Measurements from ENCODE around the gene MICAL1.

Gene MICAL1

DNA sequence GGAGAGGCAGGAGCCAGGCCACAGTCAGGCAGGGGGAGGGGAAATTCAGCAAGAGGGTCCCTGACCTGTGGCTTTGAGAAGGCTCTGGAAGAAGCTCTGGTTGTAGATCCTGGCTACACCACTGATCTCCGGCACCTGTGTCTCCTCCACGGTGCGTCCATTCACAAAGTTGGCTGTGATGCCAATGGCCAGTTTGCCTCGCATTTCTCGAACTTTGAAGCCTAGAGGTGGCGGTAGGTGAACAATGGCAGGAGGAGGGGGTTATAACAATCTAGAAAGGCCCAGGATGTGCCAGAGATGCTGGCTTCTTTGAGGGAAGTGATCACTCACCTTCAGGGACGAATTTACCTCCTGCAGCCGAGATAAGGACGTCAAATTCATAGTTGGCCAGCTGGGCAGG lies 3.4 kb downstream of the MICAL1 start:
- DNase-seq = no peak

GRCh38 chr6:109451376-109451775 lies 4.2 kb downstream of the MICAL1 start:
- no peak for DNase-seq

- no peak for DNase-seq
Measured at GRCh38 chr6:109450801-109451200, 4.8 kb downstream of the MICAL1 start.

DNA sequence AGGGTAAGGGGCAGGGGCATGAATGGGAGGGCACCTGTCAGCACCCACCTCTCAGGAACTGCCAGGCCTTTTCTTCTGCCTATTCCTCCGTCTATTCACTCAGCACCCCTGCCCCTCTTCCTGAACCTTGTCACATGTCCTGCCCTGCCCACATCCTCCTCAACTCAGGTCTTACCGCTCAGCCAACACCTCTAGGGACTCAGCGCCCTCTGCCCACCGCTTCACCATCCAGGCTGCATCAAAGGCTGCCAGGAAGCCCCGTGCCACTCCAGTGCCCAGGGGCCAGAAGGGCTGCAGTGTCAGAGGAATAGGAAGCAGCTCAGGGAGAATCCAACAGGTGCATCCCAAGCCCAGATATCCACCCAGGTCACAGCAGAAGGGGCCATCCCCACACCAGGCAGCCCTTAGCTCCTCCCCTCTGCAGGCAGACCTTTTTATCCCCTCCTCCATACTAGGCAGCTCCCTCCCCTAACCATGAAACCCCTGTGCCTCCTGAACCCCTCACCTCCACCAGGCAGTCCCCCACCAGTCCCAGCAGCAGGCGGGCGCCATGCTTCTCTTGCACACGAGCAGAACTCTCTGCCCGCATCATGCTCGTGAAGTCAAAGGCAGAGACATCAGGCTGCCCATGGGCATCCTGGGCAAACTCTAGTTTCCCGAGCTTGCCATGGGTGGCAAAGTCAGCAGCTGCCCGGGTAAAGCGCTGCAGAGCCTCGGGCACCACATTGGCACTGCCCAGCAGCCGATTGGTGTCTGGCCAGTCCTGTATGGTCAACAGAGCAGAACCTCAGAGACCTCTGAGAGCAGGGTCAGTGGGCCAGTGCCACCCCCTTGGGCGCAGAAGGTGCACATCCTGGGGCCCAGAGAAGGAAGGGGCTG lies 5.5 kb downstream of the MICAL1 start:
- no peak for DNase-seq

DNA sequence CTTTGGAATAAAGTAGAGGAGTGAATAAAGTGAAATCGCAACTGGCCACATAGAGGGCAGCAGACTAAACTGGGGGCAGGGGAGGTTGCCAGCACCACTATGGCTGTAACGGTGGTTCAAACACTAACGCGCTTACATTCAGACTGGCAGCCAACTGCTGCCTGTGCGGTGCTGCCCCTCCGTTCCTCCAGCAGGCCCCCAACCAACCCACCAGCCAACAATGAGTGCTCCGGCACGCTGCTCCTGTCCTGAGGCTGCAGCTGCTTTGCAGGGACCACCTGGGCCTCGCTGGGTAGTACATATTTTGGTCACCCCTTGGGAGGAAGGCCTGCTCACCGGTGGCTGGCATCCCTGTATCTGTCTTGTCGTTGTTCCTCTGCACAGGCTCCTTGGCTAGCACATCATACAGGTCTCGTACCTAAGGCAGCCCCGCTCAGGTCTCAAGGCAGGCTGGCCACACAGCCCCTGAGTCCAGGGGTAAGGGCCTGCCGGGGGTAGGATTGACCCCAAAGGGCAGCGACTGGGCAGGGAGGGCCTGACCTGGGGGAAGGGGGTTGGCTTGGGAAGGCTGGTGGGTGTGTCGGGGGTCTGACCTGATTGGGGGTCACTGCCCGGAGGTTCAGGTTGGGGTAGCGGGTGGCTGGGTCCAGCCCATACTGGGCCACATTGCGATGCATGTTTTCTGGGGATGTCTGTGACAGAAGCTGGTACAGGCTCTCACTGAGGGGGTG lies 6.3 kb downstream of the MICAL1 start:
- DNase-seq = no peak

GRCh38 chr6:109448615-109449014 lies 7.0 kb downstream of the MICAL1 start:
- DNase-seq = no peak

GRCh38 chr6:109447878-109448555 lies 7.6 kb downstream of the MICAL1 start:
- no peak for DNase-seq

DNA sequence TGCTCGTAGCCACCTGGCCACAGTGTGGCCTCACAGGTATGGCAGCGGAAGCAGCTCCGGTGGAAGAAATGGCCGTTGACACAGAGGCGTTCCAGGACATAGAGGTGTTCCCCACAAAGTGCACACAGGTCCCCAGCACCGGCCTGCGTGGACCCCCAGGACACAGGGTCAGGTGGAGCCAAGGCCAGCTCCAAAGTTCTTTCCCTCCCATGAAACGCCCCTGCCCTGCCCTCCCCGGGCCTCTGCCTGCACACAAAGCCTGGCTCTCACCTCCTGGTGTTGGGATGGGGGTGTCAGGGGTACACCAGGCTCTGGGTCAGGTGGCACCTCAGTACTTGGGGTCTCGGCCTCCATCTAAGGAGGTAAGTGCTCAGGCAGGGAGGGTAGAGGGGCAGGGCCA lies 8.5 kb downstream of the MICAL1 start:
- DNase-seq = no peak

DNA sequence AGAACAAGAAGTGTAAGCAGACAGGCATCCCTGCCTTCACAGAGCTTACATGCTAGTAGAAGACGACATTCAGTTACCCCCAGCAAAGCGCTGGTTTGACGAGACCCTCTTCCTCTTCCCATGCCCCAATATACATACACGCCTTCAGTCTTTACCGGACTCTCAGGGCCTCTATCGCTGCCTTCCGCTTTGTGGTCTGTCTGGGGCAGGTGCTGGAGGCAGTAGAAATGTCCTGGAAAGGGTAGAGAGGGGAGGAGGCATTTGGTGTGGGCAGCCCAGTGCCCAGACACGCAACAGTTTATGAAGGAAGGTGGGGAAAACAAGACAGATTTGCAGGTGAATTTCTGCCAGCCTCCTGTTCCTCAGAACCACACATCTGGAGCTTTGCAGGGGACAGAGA lies 9.0 kb downstream of the MICAL1 start:
- DNase-seq = no peak

GRCh38 chr6:109446072-109446471 lies 9.5 kb downstream of the MICAL1 start:
- no peak for DNase-seq

DNA sequence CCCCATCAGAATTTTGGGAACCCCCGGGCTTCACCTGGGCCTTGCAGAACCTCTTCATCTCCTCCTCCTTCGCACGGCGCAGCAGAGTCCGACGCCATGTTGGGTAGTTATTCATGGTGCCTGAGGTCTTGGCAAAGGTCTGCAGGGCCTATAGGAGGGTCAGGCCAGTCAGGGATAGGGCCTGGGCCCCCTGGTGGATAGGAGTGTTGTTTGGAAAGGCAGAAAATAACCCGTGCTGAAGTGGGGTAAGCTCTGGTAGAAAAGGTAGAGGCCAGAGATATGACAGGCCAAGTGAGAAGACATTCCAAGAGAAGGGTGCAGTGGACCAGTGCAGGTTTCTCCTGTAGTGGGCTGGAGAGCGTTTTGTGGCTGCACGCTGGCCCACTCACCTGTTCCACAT lies 10.2 kb downstream of the MICAL1 start:
- DNase-seq = no peak

GRCh38 chr6:109443425-109443950 lies 12.1 kb downstream of the MICAL1 start:
- no peak for DNase-seq

DNA sequence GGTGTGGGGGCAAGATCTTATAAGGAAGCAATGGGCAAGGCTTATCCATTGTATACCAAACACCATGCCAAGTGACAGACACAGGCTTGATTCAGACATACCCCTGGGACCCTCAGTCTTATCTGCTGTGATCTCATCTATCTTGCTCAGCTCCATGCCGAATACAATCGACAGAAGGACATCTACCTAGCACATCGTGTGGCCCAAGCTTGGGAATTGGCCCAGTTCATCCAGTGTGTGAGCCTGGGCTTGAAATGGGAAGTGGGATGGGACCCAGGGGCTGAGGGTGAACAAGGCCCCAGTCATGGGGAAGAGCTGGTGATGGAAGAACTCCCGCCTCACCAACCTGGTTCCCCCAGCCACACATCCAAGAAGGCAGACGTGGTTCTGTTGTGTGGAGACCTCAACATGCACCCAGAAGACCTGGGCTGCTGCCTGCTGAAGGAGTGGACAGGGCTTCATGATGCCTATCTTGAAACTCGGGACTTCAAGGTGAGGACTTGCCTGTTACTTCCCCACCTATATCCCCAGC lies 13.1 kb downstream of the MICAL1 start:
- no peak for DNase-seq

DNA sequence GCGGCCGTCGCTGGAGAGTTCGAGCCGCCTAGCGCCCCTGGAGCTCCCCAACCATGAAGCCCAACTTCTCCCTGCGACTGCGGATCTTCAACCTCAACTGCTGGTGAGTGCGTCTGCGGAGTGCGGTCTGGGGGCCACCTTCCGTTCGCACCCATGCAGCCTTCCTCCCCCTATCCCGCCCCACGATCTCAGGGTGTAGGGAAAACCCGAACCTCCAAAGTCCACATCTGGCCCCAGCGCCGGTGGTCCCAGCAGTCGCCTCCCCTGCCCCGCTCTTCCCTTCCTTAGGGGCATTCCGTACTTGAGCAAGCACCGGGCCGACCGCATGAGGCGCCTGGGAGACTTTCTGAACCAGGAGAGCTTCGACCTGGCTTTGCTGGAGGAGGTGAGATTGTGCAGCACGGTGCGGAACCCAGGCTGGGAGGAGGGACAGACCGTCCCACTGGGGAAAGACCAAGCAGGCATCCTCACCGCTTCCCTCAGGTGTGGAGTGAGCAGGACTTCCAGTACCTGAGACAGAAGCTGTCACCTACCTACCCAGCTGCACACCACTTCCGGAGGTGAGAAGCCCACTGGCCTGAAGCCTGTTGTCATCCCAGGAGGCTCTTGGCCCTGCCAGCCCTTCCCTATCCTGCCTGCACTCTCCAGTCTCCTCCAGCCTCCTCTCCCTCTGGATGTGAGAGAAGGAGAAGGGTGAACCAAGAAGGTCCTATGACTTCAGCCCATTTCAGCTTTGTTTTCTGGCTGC lies 14.3 kb downstream of the MICAL1 start:
- DNase-seq = no peak

DNA sequence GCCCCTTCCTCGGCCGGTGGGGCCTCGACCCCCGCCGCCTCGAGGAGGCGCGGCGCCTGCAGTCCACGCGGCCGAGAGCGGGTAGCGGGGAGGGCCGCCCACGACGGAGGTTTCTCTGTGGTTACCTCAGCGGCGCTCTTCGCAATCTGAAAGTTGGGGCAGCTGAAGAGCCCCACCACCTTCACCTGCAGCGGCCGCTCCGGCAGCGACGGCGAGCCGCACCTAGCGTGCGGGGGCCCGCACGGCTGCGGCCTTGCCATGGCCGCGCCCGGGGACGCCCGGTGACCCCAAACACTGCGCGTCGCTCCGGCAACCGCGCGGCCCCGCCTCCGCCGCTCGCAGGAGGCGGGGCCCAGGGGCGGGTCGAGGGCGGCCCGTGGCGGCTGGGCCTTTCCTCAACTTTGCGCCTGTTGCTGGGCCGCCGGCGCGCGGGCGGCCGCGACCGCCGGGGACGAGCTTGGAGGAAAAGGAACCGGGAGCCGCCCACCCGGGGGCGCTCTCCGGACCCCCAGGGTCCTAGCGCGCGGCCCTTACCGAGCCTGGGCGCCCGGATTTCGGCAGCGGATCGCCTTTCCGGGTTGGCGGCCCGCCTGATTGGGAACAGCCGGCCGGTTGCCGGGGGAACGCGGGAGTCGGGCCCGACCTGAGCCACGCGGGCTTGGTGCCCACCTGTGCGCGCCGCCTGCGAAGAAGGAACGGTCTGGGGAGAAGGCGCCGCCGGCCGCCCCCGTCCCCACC lies 15.1 kb downstream of the MICAL1 start, which contains the start of the genes PPIL6 and SMPD2:
TSS of gene PPIL6 (minus strand) at position 298 of the 738 bp plus-strand sequence. CDS start at position 260, 38 bp downstream.
TSS of gene SMPD2 (plus strand) at position 394 of the 738 bp plus-strand sequence. CDS start 398 bp downstream, outside the sequence.
- DNase-seq = peak; percentile 52

- DNase-seq = no peak
Measured at GRCh38 chr6:109436041-109436440, 19.5 kb downstream of the MICAL1 start.

DNA sequence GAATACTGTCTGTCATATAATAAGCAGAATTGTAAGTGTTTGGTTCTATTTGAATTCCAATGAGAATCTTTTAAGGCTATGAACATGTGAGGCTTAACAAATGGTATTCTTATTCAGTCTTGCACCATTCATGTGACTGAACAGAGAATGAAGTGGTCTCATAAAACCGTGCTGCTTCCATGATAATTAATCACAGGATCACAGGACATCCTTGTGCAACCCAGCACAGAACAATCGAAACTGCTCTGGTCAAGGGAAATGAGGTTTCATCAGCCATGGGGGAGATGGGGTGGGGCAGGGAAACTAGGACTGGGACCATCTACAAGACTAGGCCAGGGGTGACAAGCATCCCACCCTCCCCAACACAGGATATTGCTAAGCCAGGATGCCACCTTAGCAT lies 21.1 kb downstream of the MICAL1 start:
- no peak for DNase-seq

DNA sequence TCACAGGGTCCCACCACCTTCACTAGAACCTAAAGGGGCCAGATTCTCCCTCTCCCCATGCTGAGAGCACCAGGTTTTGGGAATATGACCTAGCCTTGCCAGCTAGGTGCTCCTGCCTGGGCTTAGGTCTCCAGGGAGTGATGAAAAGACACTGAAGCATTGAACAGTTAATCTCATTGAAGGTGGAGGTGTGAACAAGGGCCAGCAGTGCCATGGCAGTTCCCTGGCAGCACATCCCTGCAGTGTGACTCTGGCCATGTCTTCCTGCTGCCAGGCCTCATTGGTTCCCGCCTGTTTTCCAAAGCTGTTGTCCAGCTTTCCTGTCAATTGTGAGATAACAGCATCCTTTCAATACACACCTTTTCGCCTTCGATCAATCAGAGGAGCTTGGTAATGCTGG lies 26.1 kb downstream of the MICAL1 start:
- DNase-seq = no peak

- no peak for DNase-seq
Measured at GRCh38 chr6:109428889-109429477, 26.6 kb downstream of the MICAL1 start.

- no peak for DNase-seq
Measured at GRCh38 chr6:109424946-109425345, 30.6 kb downstream of the MICAL1 start.

DNA sequence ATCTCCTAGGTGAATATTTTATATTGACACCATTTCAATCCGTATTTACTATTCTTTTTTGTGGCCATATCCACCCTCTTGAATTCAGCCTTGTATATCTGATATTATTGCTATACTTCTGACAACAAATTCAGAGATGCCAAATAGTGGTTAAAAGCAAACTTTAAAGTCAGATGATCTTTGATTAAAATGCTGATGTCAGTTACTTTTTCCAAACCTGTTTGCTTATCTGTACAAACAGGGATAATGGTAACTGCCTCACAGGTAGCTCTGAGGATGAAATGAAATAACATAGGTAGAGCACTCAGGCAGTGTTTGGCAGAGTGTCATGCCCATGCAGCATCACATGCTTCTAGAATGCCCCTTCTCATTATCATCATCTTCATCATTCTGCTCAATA lies 34.4 kb downstream of the MICAL1 start:
- DNase-seq = no peak
